K562 (cell line): ENCODE measurements around the gene HNF4A. TPM values are rescaled to one million over a fixed set of nuclear protein-coding genes. Genes with fewer than 3 reads are reported as not detected.

Experiments
- ATAC-seq: fragments of 200-7000 bp; cut with Tn5 transposase; 3 replicates; pipeline ENCODE4 v1.9.1; 2020; ENCODE audit warnings: moderate library complexity
- BruUV-seq: library from RNA; stranded (reverse); fragments of 400-500 nt; replicated peaks from 2 replicates; lab custom pipeline; 2021; lab: Mats Ljungman, UMichigan
- CTCF ChIA-PET: fragments of 300-600 bp; formaldehyde crosslinking; extraction: SDS; loops from one replicate; lab custom pipeline; 2021; ENCODE audit warnings: low intra/inter-chr PET ratio; lab: Yijun Ruan, JAX
- POLR2A ChIA-PET: fragments of 300-600, 350-650 bp; sonication (Branson Sonifier 250); formaldehyde crosslinking; extraction: SDS; loops from one replicate; lab custom pipeline; 2021; ENCODE audit warnings: antibody characterized with exemption, inconsistent platforms; lab: Yijun Ruan, JAX
- DNase-seq, 4 experiments: peaks; one replicate each; pipeline versions ENCODE4 v3.0.0 to v3.0.0-alpha.2; 2011 to 2018; ENCODE audit warnings: low spot score in 3 of 4, mixed read lengths in 3 of 4; ENCODE audit errors: extremely low read depth in 1 of 4
- FAIRE-seq: peaks from 2 replicates; lab custom pipeline; 2011; peaks lifted over from hg19 to GRCh38; lab: Jason Lieb, UNC
- H2AFZ ChIP-seq: 2 replicates; pipeline ENCODE4 v1.6.0; 2011; ENCODE audit warnings: low read depth, low read length, control low read depth, inconsistent platforms
- H3K27ac ChIP-seq: fragments of 200-600 bp; 3 replicates; pipeline ENCODE4 v1.8.0; 2011; ENCODE audit warnings: low read depth, mild to moderate bottlenecking, control low read depth, inconsistent platforms, low read length, moderate library complexity, mixed read lengths; ENCODE audit errors: extremely low read depth
- H3K27me3 ChIP-seq, 2 experiments: fragments of 300-600 bp in 1 of 2; 2 replicates in 1 of 2; 3 replicates in 1 of 2; pipeline versions ENCODE4 v1.6.0 to v1.8.0; 2011; ENCODE audit warnings: inconsistent platforms in 2 of 2, low read length in 2 of 2, mild to moderate bottlenecking in 1 of 2, mixed read lengths in 1 of 2, moderate library complexity in 1 of 2; ENCODE audit not compliant: control insufficient read depth in 2 of 2, insufficient read depth in 2 of 2
- H3K36me3 ChIP-seq: fragments of 300-600 bp; 3 replicates; pipeline ENCODE4 v1.8.0; 2011; ENCODE audit warnings: mild to moderate bottlenecking, low read length, inconsistent platforms; ENCODE audit not compliant: control insufficient read depth, insufficient read depth
- H3K4me1 ChIP-seq, 2 experiments: fragments of 200-600 bp in 1 of 2; replicated peaks in 1 of 2; 2 replicates in 1 of 2; 3 replicates in 1 of 2; pipeline versions ENCODE4 v1.5.1 to v1.8.0; 2011; ENCODE audit warnings: inconsistent platforms in 2 of 2, low read length in 2 of 2, mild to moderate bottlenecking in 1 of 2, mixed read lengths in 1 of 2, moderate library complexity in 1 of 2; ENCODE audit not compliant: control insufficient read depth in 2 of 2, insufficient read depth in 2 of 2
- H3K4me2 ChIP-seq: 2 replicates; pipeline ENCODE4 v1.6.1; 2011; ENCODE audit warnings: low read length, control low read depth, inconsistent platforms, mixed read lengths; ENCODE audit not compliant: insufficient read depth
- H3K4me3 ChIP-seq: fragments of 200-600 bp; sonication (generic), shearing (Covaris generic); 2 replicates; pipeline ENCODE4 v1.5.1; 2016; ENCODE audit warnings: control low read depth, inconsistent platforms
- H3K79me2 ChIP-seq: fragments of 200-600 bp; 3 replicates; pipeline ENCODE4 v1.8.0; 2011; ENCODE audit warnings: low read length, inconsistent platforms; ENCODE audit not compliant: control insufficient read depth, insufficient read depth
- H3K9ac ChIP-seq, 2 experiments: 2 replicates each; pipeline versions ENCODE4 v1.6.0 to v1.6.1; 2011; ENCODE audit warnings: low read depth in 2 of 2, low read length in 2 of 2, control low read depth in 1 of 2, inconsistent platforms in 1 of 2, mild to moderate bottlenecking in 1 of 2, mixed read lengths in 1 of 2; ENCODE audit not compliant: insufficient read depth in 1 of 2
- H3K9me1 ChIP-seq: one replicate; pipeline ENCODE4 v1.6.0; 2011; ENCODE audit warnings: inconsistent platforms, mild to moderate bottlenecking, low read length, moderate library complexity; ENCODE audit not compliant: control insufficient read depth, insufficient read depth
- H3K9me3 ChIP-seq: replicated peaks from 2 replicates; pipeline ENCODE4 v1.5.1; 2011; ENCODE audit warnings: low read depth, low read length, inconsistent platforms; ENCODE audit not compliant: control insufficient read depth, insufficient read depth
- H4K20me1 ChIP-seq: replicated peaks from 2 replicates; pipeline ENCODE4 v1.6.1; 2011; ENCODE audit warnings: low read length, inconsistent platforms, mixed read lengths; ENCODE audit not compliant: control insufficient read depth, insufficient read depth
- CBFA2T2 ChIP-seq: fragments of 450-650 bp; conservative IDR thresholded peaks from 2 replicates; pipeline ENCODE4 v1.6.1; 2017; ENCODE audit warnings: mild to moderate bottlenecking
- CBFA2T3 ChIP-seq: fragments of 450-650 bp; IDR thresholded peaks from 2 replicates; pipeline ENCODE4 v1.6.1; 2017
- TAL1 ChIP-seq: fragments of 450-650 bp; IDR thresholded peaks from 2 replicates; pipeline ENCODE4 v1.6.1; 2016; ENCODE audit warnings: mild to moderate bottlenecking
- ZNF311 ChIP-seq: fragments of 250-450 bp; sonication (Bioruptor Pico); IDR thresholded peaks from 2 replicates; pipeline ENCODE4 v1.4.0; 2020; ENCODE audit warnings: mild to moderate bottlenecking, moderate library complexity
- ZNF586 ChIP-seq: fragments of 450-650 bp; formaldehyde crosslinking; conservative IDR thresholded peaks from 2 replicates; pipeline ENCODE4 v1.4.0; 2020; ENCODE audit warnings: mild to moderate bottlenecking, moderate library complexity
- WGBS: fragments of 100-300 bp; shearing (Covaris generic); methylation state at CpG from one replicate; pipeline ENCODE4 v1.1.6; 2016; ENCODE audit warnings: low coverage, mixed read lengths; ENCODE audit not compliant: insufficient coverage; ENCODE audit errors: missing lambda C conversion rate; 5-methylcytosine and 5-hydroxymethylcytosine counted together
- in situ Hi-C: fragments of 300-500 bp; cut with MboI; formaldehyde crosslinking; loops from 4 replicates; pipeline ENCODE4 v1.15.0; 2018; ENCODE audit warnings: inconsistent platforms, mixed read lengths
- intact Hi-C: fragments of 100-400 bp; cut with micrococcal nuclease; formaldehyde crosslinking; loops from 2 replicates; pipeline ENCODE4 v1.14.2; 2022
- polyA plus RNA-seq, 8 experiments: library from polyadenylated mRNA; depleted of rRNA in 4 of 8; stranded (reverse) in 5 of 8; unstranded in 3 of 8; fragments of >200 nt; fragmentation: Nextera tagmentation in 2 of 8; fragmentation: Illumina TruSeq in 1 of 8; extraction: Ambion mirVana in 2 of 8; extraction: Trizol in 1 of 8; gene quantifications; 2 replicates each; pipeline versions ENCODE4 v1.2.1 to v1.2.3, GENCODE V29; 2011 to 2014; ENCODE audit warnings: inconsistent platforms in 1 of 8, missing spikeins in 1 of 8
- total RNA-seq, 7 experiments: library from RNA; depleted of rRNA in 6 of 7; stranded (reverse); fragments of >200 nt in 6 of 7; fragmentation: Illumina TruSeq in 2 of 7; extraction: Trizol in 2 of 7; gene quantifications; 2 replicates each; pipeline versions ENCODE4 v1.2.1 to v1.2.3, GENCODE V29; 2011 to 2021; ENCODE audit warnings: low replicate concordance in 1 of 7

The HNF4A gene
- total and polyA plus RNA-seq, 9 of the 15 experiments (the other 6 are each of a cell fraction or from before 2014, with no cell fraction given): 0.03 to 0.27 (median 0.08) TPM; not detected in 5

- H3K4me1 ChIP-seq: peaks cover 0 to 9% of the 10 kb centered on the region in 2 experiments; a peak in 2 of 5 replicates
- H2AFZ ChIP-seq: no peak overlapping the region
- H3K27ac ChIP-seq: no peak overlapping the region
- FAIRE-seq: no peak
- CTCF ChIA-PET: no interaction called here
- DNase-seq: no peak
- 0% methylated on average over 2 of the region's 2 CpGs for WGBS
- H3K9ac ChIP-seq: no peak overlapping the region
- in situ Hi-C loops (no loop called here), intact Hi-C loops (no loop called here)
- peaks cover 12 to 36% of the 10 kb centered on the region in 2 experiments for H3K27me3 ChIP-seq
- H3K36me3 ChIP-seq: no peaks in the 10 kb centered on the region
- BruUV-seq: no TSS peak
- no peak overlapping the region for H3K4me3 ChIP-seq
- no peaks in the 10 kb centered on the region for H3K9me1 ChIP-seq
- H3K4me2 ChIP-seq: no peak overlapping the region
- POLR2A ChIA-PET: no interaction called here
- no peaks in the 10 kb centered on the region for H3K79me2 ChIP-seq
- H4K20me1 ChIP-seq: no peaks in the 10 kb centered on the region; the same call in 1 of the 2 replicates
- no peaks in the 10 kb centered on the region for H3K9me3 ChIP-seq
- TF ChIP-seq CBFA2T3: peak; percentile 21; the same call in 1 of the 2 replicates
- TF ChIP-seq ZNF311 (CRISPR knock-in tag): no peak
- ATAC-seq: no peak
Measured at GRCh38 chr20:44357020-44357419, 1.5 kb downstream of the HNF4A start.

- Histone ChIP-seq H3K4me3 (no peak overlapping the region), H3K27ac (no peak overlapping the region), H3K79me2 (no peaks in the 10 kb centered on the region), H3K4me1 (peaks cover 0 to 9% of the 10 kb centered on the region in 2 experiments; a peak in 2 of 5 replicates), H3K27me3 (peaks cover 12 to 30% of the 10 kb centered on the region in 2 experiments), H3K4me2 (no peak overlapping the region), H4K20me1 (no peaks in the 10 kb centered on the region; the same call in 1 of the 2 replicates), H3K9me3 (no peaks in the 10 kb centered on the region), H3K36me3 (no peaks in the 10 kb centered on the region), H3K9ac (no peak overlapping the region), H2AFZ (no peak overlapping the region), H3K9me1 (no peaks in the 10 kb centered on the region)
- no TSS peak for BruUV-seq
- POLR2A ChIA-PET: interaction anchor here (0.6 kb wide), 1 partner anchor 386 kb away, joined by 3 read pairs; no protein-coding TSS in a partner anchor
- no peak for DNase-seq
- CTCF ChIA-PET: no interaction called here
- ATAC-seq: no peak
- peak; percentile 12; the same call in 1 of the 2 replicates for TF ChIP-seq CBFA2T3
- TF ChIP-seq TAL1: peak; percentile 6; the same call in 1 of the 2 replicates
- TF ChIP-seq ZNF586 (CRISPR knock-in tag): no peak
- TF ChIP-seq CBFA2T2: peak; percentile 15; the same call in 1 of the 2 replicates
- no peak for FAIRE-seq
- in situ Hi-C loops: no loop called here
- intact Hi-C loops: no loop called here
- WGBS: 3% methylated on average over 4 of the region's 4 CpGs
Measured at GRCh38 chr20:44357555-44358125, 2.1 kb downstream of the HNF4A start.
